ENCODE data around the gene ZNF211.

The ZNF211 gene

DNA sequence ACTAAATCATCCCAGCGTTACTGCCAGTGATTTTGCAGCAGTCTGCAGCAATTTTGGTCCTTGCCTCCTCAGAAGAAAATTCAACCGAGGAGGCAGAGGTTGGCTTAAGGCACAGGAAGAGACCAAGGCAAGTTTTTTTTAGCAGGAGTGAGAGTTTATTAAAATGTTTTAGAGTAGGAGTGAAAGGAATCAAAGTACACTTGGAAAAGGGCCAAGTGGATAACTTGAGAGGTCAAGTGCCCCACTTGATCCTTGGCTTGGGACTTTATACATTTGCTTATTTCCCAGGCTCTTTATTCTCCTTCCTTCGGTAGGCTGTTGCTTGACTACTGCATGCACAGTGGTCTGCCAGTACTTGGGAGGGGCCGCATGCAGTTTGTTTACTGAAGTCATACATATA is 21.9 kb upstream of the ZNF211 start:
- no peak overlapping the region for H3K9ac ChIP-seq (ENCODE audit: low read length)
- no peak overlapping the region for H2AFZ ChIP-seq (ENCODE audit: low read depth, low read length, severe bottlenecking)
- H3K4me3 ChIP-seq (ENCODE audit: insufficient read depth, low read length, poor library complexity, severe bottlenecking): no peak overlapping the region
- no peaks in the 10 kb centered on the region for H3F3A ChIP-seq (ENCODE audit: insufficient read depth)
- no peak overlapping the region for H3K27ac ChIP-seq (ENCODE audit: low read depth, low read length)
- H4K20me1 ChIP-seq (ENCODE audit: low read depth, low read length): no peaks in the 10 kb centered on the region
- TF ChIP-seq EZH2phosphoT487 (conservative IDR thresholded peaks at IDR 0.05; ENCODE audit: low read length) (no peak), CTCF (IDR thresholded peaks at IDR 0.05; ENCODE audit: insufficient read depth, low read length, poor library complexity, severe bottlenecking) (no peak)
- peaks cover 17% of the 10 kb centered on the region for H3K36me3 ChIP-seq (ENCODE audit: low read length)
- peaks cover 28% of the 10 kb centered on the region; the same call in 1 of the 2 replicates for H3K9me3 ChIP-seq (ENCODE audit: insufficient read depth, low read length)
- peaks cover 19% of the 10 kb centered on the region for H3K79me2 ChIP-seq (ENCODE audit: insufficient read depth, low read length)
- no peaks in the 10 kb centered on the region for H3K9me2 ChIP-seq (replicated peaks; ENCODE audit: insufficient read depth, low read length)
- no peaks in the 10 kb centered on the region for H3K27me3 ChIP-seq (ENCODE audit: low read length)
- no peak overlapping the region for H3K4me2 ChIP-seq (ENCODE audit: low read depth, low read length, poor library complexity, severe bottlenecking)

GRCh38 chr19:57613941-57614743 is 18.8 kb upstream of the ZNF211 start, which contains the start of gene ZNF134:
Gene ZNF134, plus strand, starts transcription at chr19:57614242. Its CDS starts 5,227 bp downstream, at chr19:57619469.
- Histone ChIP-seq H2AFZ (ENCODE audit: low read depth, low read length, severe bottlenecking) (peak within 1 kb of the TSS; percentile 81), H3K36me3 (ENCODE audit: low read length) (peaks cover 38% of the 10 kb centered on the region), H4K20me1 (ENCODE audit: low read depth, low read length) (no peaks in the 10 kb centered on the region), H3K9ac (ENCODE audit: low read length) (peak within 1 kb of the TSS; percentile 72), H3K9me3 (ENCODE audit: insufficient read depth, low read length) (peaks cover 51% of the 10 kb centered on the region; the same call in 1 of the 2 replicates), H3K4me2 (ENCODE audit: low read depth, low read length, poor library complexity, severe bottlenecking) (peak within 1 kb of the TSS; percentile 70), H3K79me2 (ENCODE audit: insufficient read depth, low read length) (peaks cover 34% of the 10 kb centered on the region), H3K4me3 (ENCODE audit: insufficient read depth, low read length, poor library complexity, severe bottlenecking) (peak within 1 kb of the TSS; percentile 87), H3K27me3 (ENCODE audit: low read length) (no peaks in the 10 kb centered on the region), H3F3A (ENCODE audit: insufficient read depth) (no peaks in the 10 kb centered on the region), H3K9me2 (replicated peaks; ENCODE audit: insufficient read depth, low read length) (no peaks in the 10 kb centered on the region), H3K27ac (ENCODE audit: low read depth, low read length) (0 out of 2 replicates have a peak within 1 kb of the TSS, but pooled peaks have one; percentile 12)
- TF ChIP-seq CTCF (IDR thresholded peaks at IDR 0.05; ENCODE audit: insufficient read depth, low read length, poor library complexity, severe bottlenecking) (no peak), EZH2phosphoT487 (conservative IDR thresholded peaks at IDR 0.05; ENCODE audit: low read length) (no peak)

DNA sequence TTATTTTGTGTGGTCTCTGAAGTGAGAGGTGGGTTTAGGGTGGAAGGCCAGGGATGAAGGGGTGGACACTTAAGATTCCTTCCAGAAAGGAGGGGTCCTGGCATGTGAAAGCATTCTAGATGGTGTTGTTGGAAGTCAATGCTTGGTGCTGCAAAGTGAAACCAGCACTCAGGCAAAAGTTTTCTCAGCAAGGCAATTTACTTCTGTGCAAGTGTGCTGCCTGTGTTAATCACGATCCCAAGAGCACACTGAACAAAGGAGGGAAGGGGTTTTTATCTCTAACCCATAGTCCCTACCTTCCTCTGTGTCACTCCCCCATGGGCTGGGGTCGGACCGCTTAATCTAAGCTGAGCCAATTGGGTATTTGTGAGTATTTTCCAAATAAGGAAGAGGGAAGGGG is 17.6 kb upstream of the ZNF211 start:
- H3K79me2 ChIP-seq (ENCODE audit: insufficient read depth, low read length): peaks cover 36% of the 10 kb centered on the region
- H3K9ac ChIP-seq (ENCODE audit: low read length): no peak overlapping the region
- TF ChIP-seq CTCF (IDR thresholded peaks at IDR 0.05; ENCODE audit: insufficient read depth, low read length, poor library complexity, severe bottlenecking): no peak
- no peak for TF ChIP-seq EZH2phosphoT487 (conservative IDR thresholded peaks at IDR 0.05; ENCODE audit: low read length)
- H3K9me3 ChIP-seq (ENCODE audit: insufficient read depth, low read length): peaks cover 63% of the 10 kb centered on the region; the same call in 1 of the 2 replicates
- H3K36me3 ChIP-seq (ENCODE audit: low read length): peaks cover 50% of the 10 kb centered on the region
- no peak overlapping the region for H2AFZ ChIP-seq (ENCODE audit: low read depth, low read length, severe bottlenecking)
- no peaks in the 10 kb centered on the region for H4K20me1 ChIP-seq (ENCODE audit: low read depth, low read length)
- H3K4me3 ChIP-seq (ENCODE audit: insufficient read depth, low read length, poor library complexity, severe bottlenecking): peak overlapping the region; percentile 87
- H3K4me2 ChIP-seq (ENCODE audit: low read depth, low read length, poor library complexity, severe bottlenecking): peak overlapping the region; percentile 70
- no peaks in the 10 kb centered on the region for H3K9me2 ChIP-seq (replicated peaks; ENCODE audit: insufficient read depth, low read length)
- H3K27me3 ChIP-seq (ENCODE audit: low read length): no peaks in the 10 kb centered on the region
- no peak overlapping the region for H3K27ac ChIP-seq (ENCODE audit: low read depth, low read length)
- no peaks in the 10 kb centered on the region for H3F3A ChIP-seq (ENCODE audit: insufficient read depth)
